ENCODE measurements around the gene CA4.

CA4 gene

DNA sequence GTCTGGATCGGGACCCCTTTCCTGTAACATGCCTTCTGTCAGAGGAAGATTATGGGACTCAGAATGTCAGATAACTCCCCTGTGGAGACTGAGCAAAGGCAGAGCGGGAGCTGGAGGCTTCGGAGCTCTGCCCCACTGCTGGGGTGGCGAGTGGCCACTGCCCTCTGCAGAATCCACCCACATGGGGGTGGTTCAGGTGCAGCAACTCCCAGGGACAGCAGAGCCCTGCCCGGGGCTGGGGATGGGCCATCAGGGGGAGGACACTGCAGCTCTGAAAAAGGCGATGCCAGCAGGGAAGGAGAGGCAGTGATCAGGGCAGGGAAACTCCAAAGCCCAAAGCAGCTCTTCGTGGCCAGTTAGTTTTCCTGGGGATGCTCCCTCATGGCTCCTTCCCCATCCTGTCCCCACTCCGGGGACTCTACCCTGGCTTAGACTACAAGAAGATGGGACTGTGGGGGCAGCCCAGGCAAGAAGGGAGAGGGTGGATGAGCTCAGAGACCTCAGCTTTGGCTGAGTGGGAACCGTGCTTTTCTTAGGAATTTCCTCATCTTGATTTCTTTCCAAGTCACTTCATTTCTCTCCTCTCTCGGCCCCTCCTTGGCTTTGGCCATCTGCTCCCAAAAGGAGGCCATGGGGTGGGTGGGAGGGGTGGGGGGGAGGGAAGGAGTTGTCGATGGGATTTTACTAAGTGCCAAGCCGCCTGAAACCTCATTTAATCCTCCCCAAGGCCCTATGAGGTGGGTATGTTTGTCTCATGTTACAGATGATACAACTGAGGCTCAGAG is 4.0 kb downstream of the CA4 start:
- no peak overlapping the region for H3K4me2 ChIP-seq (ENCODE audit: low read length)
- no peak overlapping the region for H3K9ac ChIP-seq (ENCODE audit: low read length)
- H3K27me3 ChIP-seq (ENCODE audit: insufficient read depth, low read length): peaks cover 15% of the 10 kb centered on the region; the same call in 1 of the 2 replicates
- no peaks in the 10 kb centered on the region for H3F3A ChIP-seq (ENCODE audit: insufficient read depth, low read length)
- H4K20me1 ChIP-seq (ENCODE audit: insufficient read depth, low read length): no peaks in the 10 kb centered on the region
- no peak for TF ChIP-seq EZH2 (IDR thresholded peaks at IDR 0.05; ENCODE audit: borderline replicate concordance, low read length)
- TF ChIP-seq, protein P1, sequence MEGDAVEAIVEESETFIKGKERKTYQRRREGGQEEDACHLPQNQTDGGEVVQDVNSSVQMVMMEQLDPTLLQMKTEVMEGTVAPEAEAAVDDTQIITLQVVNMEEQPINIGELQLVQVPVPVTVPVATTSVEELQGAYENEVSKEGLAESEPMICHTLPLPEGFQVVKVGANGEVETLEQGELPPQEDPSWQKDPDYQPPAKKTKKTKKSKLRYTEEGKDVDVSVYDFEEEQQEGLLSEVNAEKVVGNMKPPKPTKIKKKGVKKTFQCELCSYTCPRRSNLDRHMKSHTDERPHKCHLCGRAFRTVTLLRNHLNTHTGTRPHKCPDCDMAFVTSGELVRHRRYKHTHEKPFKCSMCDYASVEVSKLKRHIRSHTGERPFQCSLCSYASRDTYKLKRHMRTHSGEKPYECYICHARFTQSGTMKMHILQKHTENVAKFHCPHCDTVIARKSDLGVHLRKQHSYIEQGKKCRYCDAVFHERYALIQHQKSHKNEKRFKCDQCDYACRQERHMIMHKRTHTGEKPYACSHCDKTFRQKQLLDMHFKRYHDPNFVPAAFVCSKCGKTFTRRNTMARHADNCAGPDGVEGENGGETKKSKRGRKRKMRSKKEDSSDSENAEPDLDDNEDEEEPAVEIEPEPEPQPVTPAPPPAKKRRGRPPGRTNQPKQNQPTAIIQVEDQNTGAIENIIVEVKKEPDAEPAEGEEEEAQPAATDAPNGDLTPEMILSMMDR (IDR thresholded peaks at IDR 0.05; ENCODE audit: low read length): no peak
- no peak overlapping the region for H3K27ac ChIP-seq (ENCODE audit: low read depth, low read length, poor library complexity, severe bottlenecking)
- H3K4me1 ChIP-seq (ENCODE audit: insufficient read depth, low read length, severe bottlenecking): peaks cover 11% of the 10 kb centered on the region
- H3K4me3 ChIP-seq (ENCODE audit: low read depth, low read length, poor library complexity, severe bottlenecking): no peak overlapping the region
- no peaks in the 10 kb centered on the region for H3K9me2 ChIP-seq (ENCODE audit: low read depth, low read length)
- H3K9me3 ChIP-seq (ENCODE audit: low read length): no peaks in the 10 kb centered on the region
- no peaks in the 10 kb centered on the region for H3K79me2 ChIP-seq (ENCODE audit: insufficient read depth, low read length)
- no peaks in the 10 kb centered on the region for H3K36me3 ChIP-seq (ENCODE audit: insufficient read depth, low read length)
- H2AFZ ChIP-seq (ENCODE audit: low read length): no peak overlapping the region

DNA sequence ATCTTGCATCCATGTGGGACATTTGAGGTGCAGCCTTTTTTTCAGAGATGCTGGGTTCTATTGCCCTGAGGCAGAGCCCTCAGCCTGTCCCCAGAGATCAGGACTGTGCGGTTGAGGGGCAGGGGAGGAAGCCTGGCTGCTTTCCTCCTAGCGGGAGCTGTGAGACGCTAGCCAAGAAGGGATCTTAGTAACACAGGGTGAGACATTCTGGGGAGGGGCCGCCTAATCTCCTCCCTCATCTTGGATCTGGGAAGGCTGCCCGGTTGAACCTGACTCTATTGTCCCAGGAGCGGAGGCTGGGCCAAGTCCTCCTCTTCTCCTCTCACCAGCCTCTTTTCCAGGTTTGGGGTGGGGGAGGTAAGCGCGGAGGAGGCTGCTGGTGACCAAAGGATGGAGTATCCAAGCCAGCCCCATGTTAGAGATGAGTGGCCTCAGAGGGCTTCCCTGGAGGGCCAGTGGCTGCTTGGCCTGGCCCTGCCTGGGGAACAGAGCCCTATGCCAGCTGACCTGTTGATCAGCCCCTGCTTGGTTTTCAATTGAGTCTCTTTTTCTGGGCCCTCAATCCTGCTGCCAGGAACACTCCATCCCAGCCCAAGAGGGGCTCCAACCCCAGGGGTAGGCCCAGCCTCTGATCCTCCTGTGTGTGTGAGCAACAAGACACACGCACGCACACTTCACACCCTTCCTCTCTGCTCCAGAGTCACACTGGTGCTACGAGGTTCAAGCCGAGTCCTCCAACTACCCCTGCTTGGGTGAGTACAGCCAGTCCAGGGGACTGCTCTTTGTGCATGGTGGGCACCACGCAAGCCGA is 5.0 kb downstream of the CA4 start:
- no peaks in the 10 kb centered on the region for H3F3A ChIP-seq (ENCODE audit: insufficient read depth, low read length)
- peaks cover 11% of the 10 kb centered on the region for H3K4me1 ChIP-seq (ENCODE audit: insufficient read depth, low read length, severe bottlenecking)
- no peaks in the 10 kb centered on the region for H3K36me3 ChIP-seq (ENCODE audit: insufficient read depth, low read length)
- H3K9me2 ChIP-seq (ENCODE audit: low read depth, low read length): no peaks in the 10 kb centered on the region
- no peak overlapping the region for H2AFZ ChIP-seq (ENCODE audit: low read length)
- H4K20me1 ChIP-seq (ENCODE audit: insufficient read depth, low read length): no peaks in the 10 kb centered on the region
- H3K79me2 ChIP-seq (ENCODE audit: insufficient read depth, low read length): no peaks in the 10 kb centered on the region
- H3K9ac ChIP-seq (ENCODE audit: low read length): no peak overlapping the region
- H3K9me3 ChIP-seq (ENCODE audit: low read length): no peaks in the 10 kb centered on the region
- H3K27me3 ChIP-seq (ENCODE audit: insufficient read depth, low read length): peaks cover 15% of the 10 kb centered on the region; the same call in 1 of the 2 replicates
- no peak for TF ChIP-seq EZH2 (IDR thresholded peaks at IDR 0.05; ENCODE audit: borderline replicate concordance, low read length)
- TF ChIP-seq, protein P1 (IDR thresholded peaks at IDR 0.05; ENCODE audit: low read length): no peak
- H3K4me3 ChIP-seq (ENCODE audit: low read depth, low read length, poor library complexity, severe bottlenecking): no peak overlapping the region
- no peak overlapping the region for H3K4me2 ChIP-seq (ENCODE audit: low read length)
- H3K27ac ChIP-seq (ENCODE audit: low read depth, low read length, poor library complexity, severe bottlenecking): no peak overlapping the region

DNA sequence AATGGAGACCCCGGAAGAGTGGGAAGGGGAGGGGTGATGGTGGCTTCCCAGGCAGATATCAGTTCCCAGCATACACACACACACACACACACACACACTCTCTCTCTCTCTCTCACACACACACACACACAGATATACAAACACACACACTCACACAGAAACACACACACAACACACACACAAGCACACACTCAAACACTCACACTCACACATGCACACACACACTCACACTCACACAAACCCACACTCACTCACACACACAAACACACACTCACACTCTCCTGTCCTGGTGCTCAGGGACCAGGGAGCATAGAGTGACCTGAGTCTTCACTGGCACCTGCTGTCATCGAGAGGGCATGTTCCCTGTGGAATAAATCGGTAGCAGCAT is 5.6 kb downstream of the CA4 start:
- Histone ChIP-seq H3K9me2 (ENCODE audit: low read depth, low read length) (no peaks in the 10 kb centered on the region), H4K20me1 (ENCODE audit: insufficient read depth, low read length) (no peaks in the 10 kb centered on the region), H3K4me2 (ENCODE audit: low read length) (no peak overlapping the region), H3K9me3 (ENCODE audit: low read length) (no peaks in the 10 kb centered on the region), H3K27ac (ENCODE audit: low read depth, low read length, poor library complexity, severe bottlenecking) (no peak overlapping the region), H3K4me3 (ENCODE audit: low read depth, low read length, poor library complexity, severe bottlenecking) (no peak overlapping the region), H3K27me3 (ENCODE audit: insufficient read depth, low read length) (peaks cover 15% of the 10 kb centered on the region; the same call in 1 of the 2 replicates), H3K36me3 (ENCODE audit: insufficient read depth, low read length) (no peaks in the 10 kb centered on the region), H3K79me2 (ENCODE audit: insufficient read depth, low read length) (no peaks in the 10 kb centered on the region), H3K4me1 (ENCODE audit: insufficient read depth, low read length, severe bottlenecking) (peaks cover 11% of the 10 kb centered on the region), H3K9ac (ENCODE audit: low read length) (no peak overlapping the region), H2AFZ (ENCODE audit: low read length) (no peak overlapping the region), H3F3A (ENCODE audit: insufficient read depth, low read length) (no peaks in the 10 kb centered on the region)
- TF ChIP-seq, protein P1 (IDR thresholded peaks at IDR 0.05; ENCODE audit: low read length): no peak
- TF ChIP-seq EZH2 (IDR thresholded peaks at IDR 0.05; ENCODE audit: borderline replicate concordance, low read length): no peak
